Mucosa of descending colon (tissue), 3 donors: ENCODE measurements around the gene XKR7. TPM values are rescaled to one million over a fixed set of nuclear protein-coding genes. Genes with fewer than 3 reads are reported as not detected.

ENCODE experiments used
- ATAC-seq: fragments of 200-7000 bp; cut with Tn5 transposase; one replicate; pipeline ENCODE4 v1.9.1; 2020; ENCODE audit warnings: mild to moderate bottlenecking, moderate library complexity
- DNase-seq, 3 donors: peaks; one replicate each; pipeline ENCODE4 v3.0.0-alpha.2; 2020
- H3K36me3 ChIP-seq: fragments of 200-600 bp; one replicate; pipeline ENCODE4 v1.8.0; 2021; ENCODE audit warnings: low read depth, mild to moderate bottlenecking
- H3K4me1 ChIP-seq: fragments of 200-600 bp; one replicate; pipeline ENCODE4 v1.8.0; 2021; ENCODE audit warnings: low read depth, mild to moderate bottlenecking
- H3K4me3 ChIP-seq: fragments of 200-600 bp; one replicate; pipeline ENCODE4 v1.8.0; 2021; ENCODE audit warnings: mild to moderate bottlenecking
- H3K9me3 ChIP-seq: fragments of 200-600 bp; one replicate; pipeline ENCODE4 v1.8.0; 2021; ENCODE audit warnings: mild to moderate bottlenecking
- intact Hi-C, 2 donors: fragments of 100-400 bp; cut with DNase I in 1 of 2; cut with micrococcal nuclease in 1 of 2; formaldehyde crosslinking; loops; one replicate each; pipeline versions ENCODE4 v1.11.0 to v1.11.1; 2022; cut with DNase I, micrococcal nuclease
- total RNA-seq, 3 donors: library from RNA; stranded (reverse); fragmentation: NEBNext Ultra II Directional in 2 of 3; extraction: Animal tissue kit (Norgen Biotek cat#: 25700) in 2 of 3; gene quantifications; one replicate each; pipeline versions ENCODE4 v1.2.1 to v1.2.4, GENCODE V29; 2021 to 2023
- TF ChIP-seq, protein P1 (sequence below): fragments of 200-600 bp; IDR thresholded peaks from one replicate; pipeline ENCODE4 v1.8.0; 2022; ENCODE audit warnings: antibody characterized with exemption, mild to moderate bottlenecking
- donor health status: DM: no; HTN: no; CAD: no; lungs with moderate emphysema.
- donor health status: DM: no; HTN: no; CAD: no.
- donor health status: DM: no; HTN: yes; CAD: no.

XKR7 gene
- total RNA-seq, 3 donors from 2014 or later, result 0.09 to 0.13 (median 0.10) TPM

- intact Hi-C loops, result no loop called here
- H3K4me3 ChIP-seq, result no peak overlapping the region
- DNase-seq (peak; percentile 60 to 82 (median 79)), ATAC-seq (peak; percentile 85)
- TF ChIP-seq, protein P1, sequence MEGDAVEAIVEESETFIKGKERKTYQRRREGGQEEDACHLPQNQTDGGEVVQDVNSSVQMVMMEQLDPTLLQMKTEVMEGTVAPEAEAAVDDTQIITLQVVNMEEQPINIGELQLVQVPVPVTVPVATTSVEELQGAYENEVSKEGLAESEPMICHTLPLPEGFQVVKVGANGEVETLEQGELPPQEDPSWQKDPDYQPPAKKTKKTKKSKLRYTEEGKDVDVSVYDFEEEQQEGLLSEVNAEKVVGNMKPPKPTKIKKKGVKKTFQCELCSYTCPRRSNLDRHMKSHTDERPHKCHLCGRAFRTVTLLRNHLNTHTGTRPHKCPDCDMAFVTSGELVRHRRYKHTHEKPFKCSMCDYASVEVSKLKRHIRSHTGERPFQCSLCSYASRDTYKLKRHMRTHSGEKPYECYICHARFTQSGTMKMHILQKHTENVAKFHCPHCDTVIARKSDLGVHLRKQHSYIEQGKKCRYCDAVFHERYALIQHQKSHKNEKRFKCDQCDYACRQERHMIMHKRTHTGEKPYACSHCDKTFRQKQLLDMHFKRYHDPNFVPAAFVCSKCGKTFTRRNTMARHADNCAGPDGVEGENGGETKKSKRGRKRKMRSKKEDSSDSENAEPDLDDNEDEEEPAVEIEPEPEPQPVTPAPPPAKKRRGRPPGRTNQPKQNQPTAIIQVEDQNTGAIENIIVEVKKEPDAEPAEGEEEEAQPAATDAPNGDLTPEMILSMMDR, result no peak
- H3K4me1 ChIP-seq, result peaks cover 7% of the 10 kb centered on the region
- no peaks in the 10 kb centered on the region for H3K36me3 ChIP-seq
- H3K9me3 ChIP-seq, result no peaks in the 10 kb centered on the region
Observed at GRCh38 chr20:32018269-32019155, 50.6 kb downstream of the XKR7 start.

- peaks cover 7% of the 10 kb centered on the region for H3K4me1 ChIP-seq
- DNase-seq, result no peak
- intact Hi-C loops, result no loop called here
- peak; percentile 11 for ATAC-seq
- TF ChIP-seq, protein P1, result no peak
- H3K36me3 ChIP-seq, result no peaks in the 10 kb centered on the region
- H3K9me3 ChIP-seq, result no peaks in the 10 kb centered on the region
- no peak overlapping the region for H3K4me3 ChIP-seq
Observed at GRCh38 chr20:32019156-32019510, 51.2 kb downstream of the XKR7 start.

GRCh38 chr20:32019563-32020463 is 51.9 kb downstream of the XKR7 start:
- H3K9me3 ChIP-seq, result no peaks in the 10 kb centered on the region
- intact Hi-C loops, result no loop called here
- H3K4me3 ChIP-seq, result no peak overlapping the region

GRCh38 chr20:32021091-32021490 is 53.1 kb downstream of the XKR7 start:
- intact Hi-C loops, result no loop called here
- Histone ChIP-seq H3K9me3 (no peaks in the 10 kb centered on the region), H3K36me3 (no peaks in the 10 kb centered on the region), H3K4me1 (peaks cover 7% of the 10 kb centered on the region), H3K4me3 (no peak overlapping the region)
- DNase-seq (no peak), ATAC-seq (no peak)
- TF ChIP-seq, protein P1, result no peak

More at GRCh38 chr20:32019563-32020463, 51.9 kb downstream of the XKR7 start:
- H3K4me1 ChIP-seq, result peaks cover 7% of the 10 kb centered on the region
- no peak for DNase-seq
- no peaks in the 10 kb centered on the region for H3K36me3 ChIP-seq
- ATAC-seq, result no peak
- TF ChIP-seq, protein P1, result no peak

GRCh38 chr20:32024683-32025295 is 56.8 kb downstream of the XKR7 start:
- no peak for ATAC-seq
- no peaks in the 10 kb centered on the region for H3K36me3 ChIP-seq
- no peak for DNase-seq
- H3K4me1 ChIP-seq, result no peaks in the 10 kb centered on the region
- TF ChIP-seq, protein P1, result no peak
- H3K9me3 ChIP-seq, result no peaks in the 10 kb centered on the region
- H3K4me3 ChIP-seq, result no peak overlapping the region
- intact Hi-C loops, result no loop called here
